Measurements from ENCODE around the gene OTOG. TPM values are rescaled to one million over a fixed set of nuclear protein-coding genes. Genes with fewer than 3 reads are reported as not detected.
"Not testable (repeated sequence)": the region's sequence is repeated elsewhere in the genome, so short reads cannot be mapped to it uniquely, and the experiment has no call there.

Gene OTOG
- total RNA-seq, 1 donor: not detected

- TF ChIP-seq CTCF (IDR thresholded peaks at IDR 0.05; ENCODE audit: insufficient read depth, low read depth, low read length): no peak
Measured at GRCh38 chr11:17613428-17613962, 66.4 kb downstream of the OTOG start.

GRCh38 chr11:17613983-17614382, 66.9 kb downstream of the OTOG start:
- no peak for TF ChIP-seq CTCF (IDR thresholded peaks at IDR 0.05; ENCODE audit: insufficient read depth, low read depth, low read length)
- no peak for DNase-seq (ENCODE audit: low read depth)
- H3K4me3 ChIP-seq (ENCODE audit: low read depth, low read length): no peak overlapping the region

More at GRCh38 chr11:17613428-17613962, 66.4 kb downstream of the OTOG start:
- no peak for DNase-seq (ENCODE audit: low read depth)
- H3K4me3 ChIP-seq (ENCODE audit: low read depth, low read length): no peak overlapping the region

- H3K4me3 ChIP-seq (ENCODE audit: low read depth, low read length); DNase-seq (ENCODE audit: low read depth): not testable (repeated sequence)
Measured at GRCh38 chr11:17622711-17623110, 75.7 kb downstream of the OTOG start.

GRCh38 chr11:17629113-17629512, 82.1 kb downstream of the OTOG start:
- TF ChIP-seq CTCF (IDR thresholded peaks at IDR 0.05; ENCODE audit: insufficient read depth, low read depth, low read length): no peak
- DNase-seq (ENCODE audit: low read depth): no peak
- H3K4me3 ChIP-seq (ENCODE audit: low read depth, low read length): no peak overlapping the region

GRCh38 chr11:17630936-17631335, 83.9 kb downstream of the OTOG start:
- H3K4me3 ChIP-seq (ENCODE audit: low read depth, low read length): no peak overlapping the region
- no peak for DNase-seq (ENCODE audit: low read depth)
- TF ChIP-seq CTCF (IDR thresholded peaks at IDR 0.05; ENCODE audit: insufficient read depth, low read depth, low read length): no peak

GRCh38 chr11:17631702-17632365, 84.8 kb downstream of the OTOG start:
- no peak for TF ChIP-seq CTCF (IDR thresholded peaks at IDR 0.05; ENCODE audit: insufficient read depth, low read depth, low read length)

GRCh38 chr11:17633279-17633986, 86.4 kb downstream of the OTOG start:
- TF ChIP-seq CTCF (IDR thresholded peaks at IDR 0.05; ENCODE audit: insufficient read depth, low read depth, low read length): no peak
- no peak overlapping the region for H3K4me3 ChIP-seq (ENCODE audit: low read depth, low read length)
- DNase-seq (ENCODE audit: low read depth): no peak

More at GRCh38 chr11:17631702-17632365, 84.8 kb downstream of the OTOG start:
- H3K4me3 ChIP-seq (ENCODE audit: low read depth, low read length): no peak overlapping the region
- DNase-seq (ENCODE audit: low read depth): no peak

All from fibroblast of villous mesenchyme (primary cell).